H9 (cell line): ENCODE data around the gene PGM1. TPM values are rescaled to one million over a fixed set of nuclear protein-coding genes. Genes with fewer than 3 reads are reported as not detected.

Experiments
- DNase-seq: peaks from one replicate; pipeline ENCODE4 v3.0.0-alpha.2; 2017
- H2AFZ ChIP-seq: one replicate; pipeline ENCODE4 v1.6.1; 2013; ENCODE audit warnings: mild to moderate bottlenecking, low read length, control low read depth, moderate library complexity
- H2AK5ac ChIP-seq: 2 replicates; pipeline ENCODE4 v1.6.1; 2013; ENCODE audit warnings: low read length, control low read depth, mixed read lengths; ENCODE audit not compliant: insufficient read length
- H2BK120ac ChIP-seq: one replicate; pipeline ENCODE4 v1.6.1; 2013; ENCODE audit warnings: low read depth, mild to moderate bottlenecking, low read length, control low read depth, inconsistent platforms; ENCODE audit not compliant: poor library complexity, severe bottlenecking
- H2BK12ac ChIP-seq: 2 replicates; pipeline ENCODE4 v1.6.1; 2013; ENCODE audit warnings: low read length, control low read depth, mixed read lengths, low read depth; ENCODE audit not compliant: insufficient read length
- H2BK15ac ChIP-seq: 2 replicates; pipeline ENCODE4 v1.6.1; 2013; ENCODE audit warnings: low read depth, low read length, control low read depth
- H2BK20ac ChIP-seq: one replicate; pipeline ENCODE4 v1.6.1; 2013; ENCODE audit warnings: low read depth, mild to moderate bottlenecking, low read length, control low read depth, inconsistent platforms; ENCODE audit not compliant: poor library complexity, severe bottlenecking
- H2BK5ac ChIP-seq: 2 replicates; pipeline ENCODE4 v1.6.1; 2013; ENCODE audit warnings: low read length, control low read depth, mixed read lengths; ENCODE audit not compliant: insufficient read length
- H3K14ac ChIP-seq: 2 replicates; pipeline ENCODE4 v1.6.1; 2013; ENCODE audit warnings: low read length, control low read depth; ENCODE audit not compliant: insufficient read depth
- H3K18ac ChIP-seq: 2 replicates; pipeline ENCODE4 v1.6.1; 2013; ENCODE audit warnings: low read depth, mild to moderate bottlenecking, mixed read lengths, low read length, control low read depth; ENCODE audit not compliant: insufficient read length
- H3K23ac ChIP-seq: 2 replicates; pipeline ENCODE4 v1.6.1; 2013; ENCODE audit warnings: low read length, control low read depth, mixed read lengths, low read depth; ENCODE audit not compliant: insufficient read length
- H3K23me2 ChIP-seq: 2 replicates; pipeline ENCODE4 v1.6.1; 2013; ENCODE audit warnings: low read depth, mild to moderate bottlenecking, mixed read lengths, low read length, control low read depth; ENCODE audit not compliant: insufficient read length, poor library complexity, severe bottlenecking
- H3K27ac ChIP-seq: 2 replicates; pipeline ENCODE4 v1.5.1; 2013; ENCODE audit warnings: low read length, control low read depth, mixed read lengths, low read depth; ENCODE audit not compliant: insufficient read length
- H3K27me3 ChIP-seq: 2 replicates; pipeline ENCODE4 v1.6.1; 2013; ENCODE audit warnings: low read length, control low read depth, inconsistent platforms; ENCODE audit not compliant: insufficient read depth
- H3K4ac ChIP-seq: 2 replicates; pipeline ENCODE4 v1.6.1; 2013; ENCODE audit warnings: low read depth, mild to moderate bottlenecking, control low read depth, inconsistent platforms, low read length, moderate library complexity
- H3K4me1 ChIP-seq: 2 replicates; pipeline ENCODE4 v1.6.1; 2013; ENCODE audit warnings: low read length, control low read depth, inconsistent platforms; ENCODE audit not compliant: insufficient read depth
- H3K4me2 ChIP-seq: 2 replicates; pipeline ENCODE4 v1.6.1; 2013; ENCODE audit warnings: low read length, control low read depth, mixed read lengths; ENCODE audit not compliant: insufficient read length, insufficient read depth
- H3K56ac ChIP-seq: 2 replicates; pipeline ENCODE4 v1.6.1; 2013; ENCODE audit warnings: low read depth, mild to moderate bottlenecking, mixed read lengths, low read length, control low read depth; ENCODE audit not compliant: insufficient read length
- H3K79me1 ChIP-seq: 2 replicates; pipeline ENCODE4 v1.6.1; 2013; ENCODE audit warnings: low read depth, mild to moderate bottlenecking, moderate library complexity, low read length, control low read depth, inconsistent platforms; ENCODE audit not compliant: insufficient read depth, poor library complexity, severe bottlenecking
- H3K79me2 ChIP-seq: 2 replicates; pipeline ENCODE4 v1.6.1; 2013; ENCODE audit warnings: low read length, control low read depth, inconsistent platforms; ENCODE audit not compliant: insufficient read depth
- H3K9ac ChIP-seq: 2 replicates; pipeline ENCODE4 v1.6.1; 2013; ENCODE audit warnings: low read length, control low read depth, mixed read lengths; ENCODE audit not compliant: insufficient read length; ENCODE audit errors: extremely low read depth
- H3K9me3 ChIP-seq: one replicate; pipeline ENCODE4 v1.6.1; 2013; ENCODE audit warnings: low read depth, low read length, inconsistent platforms; ENCODE audit not compliant: control insufficient read depth
- H3T11ph ChIP-seq: one replicate; pipeline ENCODE4 v1.6.1; 2013; ENCODE audit warnings: mild to moderate bottlenecking, low read length, control low read depth, inconsistent platforms
- H4K20me1 ChIP-seq: one replicate; pipeline ENCODE4 v1.6.1; 2013; ENCODE audit not compliant: control insufficient read depth, insufficient read length, insufficient read depth
- H4K5ac ChIP-seq: 2 replicates; pipeline ENCODE4 v1.6.1; 2013; ENCODE audit warnings: low read depth, mild to moderate bottlenecking, mixed read lengths, low read length, control low read depth; ENCODE audit not compliant: insufficient read length
- H4K8ac ChIP-seq: replicated peaks from 2 replicates; pipeline ENCODE4 v1.6.1; 2013; ENCODE audit warnings: low read length, control low read depth, mixed read lengths, low read depth; ENCODE audit not compliant: insufficient read length
- H4K91ac ChIP-seq: 2 replicates; pipeline ENCODE4 v1.6.1; 2013; ENCODE audit warnings: low read depth, mild to moderate bottlenecking, moderate library complexity, mixed read lengths, low read length, control low read depth; ENCODE audit not compliant: insufficient read length
- H3K27ac Mint-ChIP-seq, 3 experiments: 2 replicates in 2 of 3; 3 replicates in 1 of 3; pipeline ENCODE4 v1.8.0; 2020 to 2021; ENCODE audit warnings: mixed read lengths in 3 of 3, mild to moderate bottlenecking in 1 of 3, moderate library complexity in 1 of 3
- H3K27me3 Mint-ChIP-seq: 2 replicates; pipeline ENCODE4 v1.8.0; 2021; ENCODE audit warnings: low read depth, mild to moderate bottlenecking, moderate library complexity, mixed read lengths
- H3K36me3 Mint-ChIP-seq, 3 experiments: 2 replicates in 2 of 3; 3 replicates in 1 of 3; pipeline ENCODE4 v1.8.0; 2020 to 2021; ENCODE audit warnings: low read depth in 3 of 3, mixed read lengths in 3 of 3; ENCODE audit not compliant: insufficient read depth in 1 of 3
- H3K4me1 Mint-ChIP-seq, 2 experiments: 2 replicates each; pipeline ENCODE4 v1.8.0; 2020; ENCODE audit warnings: mixed read lengths in 2 of 2
- H3K4me3 Mint-ChIP-seq, 2 experiments: 2 replicates in 1 of 2; 3 replicates in 1 of 2; pipeline ENCODE4 v1.8.0; 2020 to 2021; ENCODE audit warnings: mild to moderate bottlenecking in 2 of 2, mixed read lengths in 2 of 2, moderate library complexity in 1 of 2
- H3K9me3 Mint-ChIP-seq, 2 experiments: 2 replicates in 1 of 2; 3 replicates in 1 of 2; pipeline ENCODE4 v1.8.0; 2020; ENCODE audit warnings: mild to moderate bottlenecking in 2 of 2, mixed read lengths in 2 of 2, moderate library complexity in 1 of 2
- CTCF ChIP-seq: fragments of 200-600 bp; sonication (generic); conservative IDR thresholded peaks from 3 replicates; pipeline ENCODE4 v1.8.0; 2021; ENCODE audit warnings: antibody characterized with exemption, mild to moderate bottlenecking
- WGBS: extraction: QIAGEN DNeasy Blood & Tissue Kit; methylation state at CpG from one replicate; pipeline ENCODE4 v1.1.7; 2013; ENCODE audit warnings: missing lambda C conversion rate, low lambda C conversion rate, mixed read lengths; ENCODE audit not compliant: insufficient read length; ENCODE audit errors: extremely low coverage; 5-methylcytosine and 5-hydroxymethylcytosine counted together
- total RNA-seq: library from RNA; stranded (reverse); gene quantifications from 2 replicates; pipeline ENCODE4 v1.2.1, GENCODE V29; 2021

The PGM1 gene
- total RNA-seq, 1 experiment from 2014 or later: 56.4 TPM

- no peak overlapping the region for H3K4ac ChIP-seq
- H2BK15ac ChIP-seq: no peak overlapping the region
- H3K9ac ChIP-seq: no peak overlapping the region
- H3K4me3 Mint-ChIP-seq: no peak overlapping the region
- H4K5ac ChIP-seq: no peak overlapping the region
- no peaks in the 10 kb centered on the region; the same call in 1 of the 2 replicates for H3K27me3 Mint-ChIP-seq
- H3K14ac ChIP-seq: no peak overlapping the region
- no peak overlapping the region for H4K91ac ChIP-seq
- peaks cover 14 to 20% of the 10 kb centered on the region in 2 experiments for H3K4me1 Mint-ChIP-seq
- DNase-seq: no peak
- H3K23me2 ChIP-seq: no peaks in the 10 kb centered on the region
- no CpG with 5 or more reads among the region's 3 CpGs for WGBS
- no peak overlapping the region for H2BK5ac ChIP-seq
- no peak overlapping the region for H3K18ac ChIP-seq
- H3K79me1 ChIP-seq: no peaks in the 10 kb centered on the region
- H3K9me3 ChIP-seq: no peaks in the 10 kb centered on the region
- H3K9me3 Mint-ChIP-seq: no peaks in the 10 kb centered on the region
- H3K4me2 ChIP-seq: no peak overlapping the region
- H3K4me1 ChIP-seq: peaks cover 6% of the 10 kb centered on the region; the same call in 1 of the 2 replicates
- H2BK120ac ChIP-seq: no peak overlapping the region
- H2AK5ac ChIP-seq: no peak overlapping the region
- H3K79me2 ChIP-seq: no peaks in the 10 kb centered on the region; the same call in 1 of the 2 replicates
- peaks cover 0 to 2% (median 0%) of the 10 kb centered on the region in 3 experiments; a peak in 1 of 7 replicates for H3K36me3 Mint-ChIP-seq
- H4K8ac ChIP-seq: no peak overlapping the region
- H3K23ac ChIP-seq: no peak overlapping the region
- H3T11ph ChIP-seq: no peak overlapping the region
- no peaks in the 10 kb centered on the region for H3K27me3 ChIP-seq
- no peak overlapping the region for H2AFZ ChIP-seq
- no peak for TF ChIP-seq CTCF
- no peak overlapping the region for H2BK12ac ChIP-seq
- no peaks in the 10 kb centered on the region for H4K20me1 ChIP-seq
- H3K56ac ChIP-seq: no peak overlapping the region
- no peak overlapping the region for H2BK20ac ChIP-seq
- H3K27ac ChIP-seq: no peak overlapping the region
- H3K27ac Mint-ChIP-seq: no peak overlapping the region
These were observed 10.6 kb downstream of the PGM1 start for GRCh38 chr1:63603810-63604209.
